ENCODE measurements around the gene ACAD10. TPM values are rescaled to one million over a fixed set of nuclear protein-coding genes. Genes with fewer than 3 reads are reported as not detected.

Gene ACAD10
- total and polyA plus RNA-seq, 9 donors, result 14.2 to 27.0 (median 21.7) TPM

GRCh38 chr12:111803851-111804250 is 118.0 kb downstream of the ACAD10 start:
- no peak overlapping the region for H3K4me3 ChIP-seq
- TF ChIP-seq EP300 (IDR thresholded peaks at IDR 0.05) (no peak), POLR2A (IDR thresholded peaks at IDR 0.05) (no peak), CTCF (IDR thresholded peaks at IDR 0.05) (no peak)
- no peaks in the 10 kb centered on the region for H3K27me3 ChIP-seq
- no peaks in the 10 kb centered on the region for H3K4me1 ChIP-seq (ENCODE audit: insufficient read depth)
- no peaks in the 10 kb centered on the region for H3K9me3 ChIP-seq
- no peaks in the 10 kb centered on the region for H3K36me3 ChIP-seq
- intact Hi-C loops (cut with DNase I), result no loop called here
- no peak overlapping the region for H3K27ac ChIP-seq
- peak in 1 of 5 donors; percentile 11 for DNase-seq
- 95 to 97% (median 96%) methylated on average over 8 of the region's 8 CpGs for WGBS, 3 donors

- DNase-seq, result peak in 1 of 5 donors; percentile 1
- no peaks in the 10 kb centered on the region for H3K9me3 ChIP-seq
- no peaks in the 10 kb centered on the region for H3K36me3 ChIP-seq
- 81 to 89% (median 85%) methylated on average over 4 of the region's 4 CpGs for WGBS, 3 donors
- TF ChIP-seq POLR2A (IDR thresholded peaks at IDR 0.05) (no peak), CTCF (IDR thresholded peaks at IDR 0.05) (no peak), EP300 (IDR thresholded peaks at IDR 0.05) (no peak)
- H3K4me1 ChIP-seq (ENCODE audit: insufficient read depth), result no peaks in the 10 kb centered on the region
- intact Hi-C loops (cut with DNase I), result no loop called here
- no peak overlapping the region for H3K27ac ChIP-seq
- H3K27me3 ChIP-seq, result no peaks in the 10 kb centered on the region
- no peak overlapping the region for H3K4me3 ChIP-seq
Observed at GRCh38 chr12:111806304-111806703, 120.5 kb downstream of the ACAD10 start.

Small RNAs within 50 kb of the gene (microRNA-seq; reads per million reads assigned to microRNA genes)
- gene MIR6761, result 0 to 0.38 (median 0.16) reads per million in 3 donors

Small RNAs within 50 kb of the gene (small RNA-seq; reads per million reads assigned to genes)
- gene MIR6761, result 0.85 reads per million, percentile 50 among the genes with 10 or more reads in this experiment

Other genes starting within 250 kb of the ACAD10 start
- gene ATXN2, start 86.7 kb upstream of the ACAD10 start, total RNA-seq, result 100 to 1,000 TPM in 1 of 7 donors, 10 to 100 TPM in 6; 33.7 to 106 (median 68.9) TPM
- gene ATXN2, start 86.7 kb upstream of the ACAD10 start, polyA plus RNA-seq, result 10 to 100 TPM; 28.4 to 60.9 TPM
- 10 to 100 TPM; 11.8 to 19.0 (median 16.9) TPM for gene BRAP, start 97 bp upstream of the ACAD10 start, total RNA-seq
- 10 to 100 TPM in 1 of 2 donors, 1 to 10 TPM in 1; 9.5 to 24.4 TPM for gene BRAP, start 97 bp upstream of the ACAD10 start, polyA plus RNA-seq
- 100 to 1,000 TPM in 5 of 7 donors, 10 to 100 TPM in 2; 46.7 to 154 (median 120) TPM for gene ALDH2, start 80.9 kb downstream of the ACAD10 start, total RNA-seq
- gene ALDH2, start 80.9 kb downstream of the ACAD10 start, polyA plus RNA-seq, result 100 to 1,000 TPM in 1 of 2 donors, 10 to 100 TPM in 1; 59.2 to 115 TPM
- 10 to 100 TPM; 35.6 to 52.5 (median 39.0) TPM for gene MAPKAPK5, start 156.2 kb downstream of the ACAD10 start, total RNA-seq
- 10 to 100 TPM; 20.0 to 21.8 TPM for gene MAPKAPK5, start 156.2 kb downstream of the ACAD10 start, polyA plus RNA-seq